BLaER1 (cell line): ENCODE measurements around the gene CDH23.
A peak's percentile ranks its signal among the peaks of the same experiment; 100 is the strongest.
"Not testable (repeated sequence)": the region's sequence is repeated elsewhere in the genome, so short reads cannot be mapped to it uniquely, and the experiment has no call there.

ENCODE experiments used
- H3K27ac ChIP-seq: shearing (Covaris generic); formaldehyde crosslinking; 2 replicates; pipeline ENCODE4 v1.8.1; 2022
- H3K27me3 ChIP-seq: shearing (Covaris generic); formaldehyde crosslinking; 2 replicates; pipeline ENCODE4 v1.8.1; 2022
- H3K36me3 ChIP-seq: shearing (Covaris generic); formaldehyde crosslinking; 2 replicates; pipeline ENCODE4 v1.8.1; 2022
- H3K4me1 ChIP-seq: shearing (Covaris generic); formaldehyde crosslinking; 2 replicates; pipeline ENCODE4 v1.8.1; 2022
- H3K4me2 ChIP-seq: shearing (Covaris generic); formaldehyde crosslinking; 2 replicates; pipeline ENCODE4 v1.8.1; 2022
- H3K4me3 ChIP-seq: shearing (Covaris generic); formaldehyde crosslinking; 2 replicates; pipeline ENCODE4 v1.8.1; 2022
- H3K9ac ChIP-seq: shearing (Covaris generic); formaldehyde crosslinking; 2 replicates; pipeline ENCODE4 v1.8.1; 2022
- H3K9me3 ChIP-seq: shearing (Covaris generic); formaldehyde crosslinking; 2 replicates; pipeline ENCODE4 v1.8.1; 2022
- H4K20me1 ChIP-seq: shearing (Covaris generic); formaldehyde crosslinking; 2 replicates; pipeline ENCODE4 v1.8.1; 2022
- Cebpa-rat ChIP-seq: shearing (Covaris generic); IDR thresholded peaks from 2 replicates; pipeline ENCODE4 v1.8.1; 2022

CDH23 gene

DNA sequence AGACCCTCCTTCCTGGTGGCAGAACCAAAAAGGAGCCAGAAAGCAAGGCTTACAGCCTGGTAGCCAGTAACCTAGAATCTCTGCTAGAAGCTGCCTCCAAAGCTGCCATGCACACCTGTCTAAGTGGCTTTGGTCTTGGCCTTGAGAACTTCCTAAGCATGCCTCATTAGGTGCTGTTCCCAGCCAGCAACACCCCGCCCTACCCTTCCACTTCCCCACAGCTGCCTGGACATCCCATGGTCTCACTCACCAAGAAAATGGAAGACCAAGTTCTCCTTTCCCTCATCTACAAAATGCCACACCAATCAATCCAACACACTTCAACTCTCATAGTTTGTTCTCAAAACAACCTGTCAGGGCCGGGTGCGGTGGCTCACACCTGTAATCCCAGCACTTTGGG is 450.1 kb downstream of the CDH23 start:
- peaks cover 62% of the 10 kb centered on the region for H3K4me1 ChIP-seq
- H3K27me3 ChIP-seq = no peaks in the 10 kb centered on the region
- TF ChIP-seq Cebpa-rat = no peak
- peaks cover 3% of the 10 kb centered on the region; the same call in 1 of the 2 replicates for H3K9me3 ChIP-seq
- no peak overlapping the region for H3K9ac ChIP-seq
- no peak overlapping the region for H3K4me2 ChIP-seq
- H3K27ac ChIP-seq = no peak overlapping the region
- peaks cover 90% of the 10 kb centered on the region for H4K20me1 ChIP-seq
- peaks cover 15% of the 10 kb centered on the region for H3K36me3 ChIP-seq
- no peak overlapping the region for H3K4me3 ChIP-seq

DNA sequence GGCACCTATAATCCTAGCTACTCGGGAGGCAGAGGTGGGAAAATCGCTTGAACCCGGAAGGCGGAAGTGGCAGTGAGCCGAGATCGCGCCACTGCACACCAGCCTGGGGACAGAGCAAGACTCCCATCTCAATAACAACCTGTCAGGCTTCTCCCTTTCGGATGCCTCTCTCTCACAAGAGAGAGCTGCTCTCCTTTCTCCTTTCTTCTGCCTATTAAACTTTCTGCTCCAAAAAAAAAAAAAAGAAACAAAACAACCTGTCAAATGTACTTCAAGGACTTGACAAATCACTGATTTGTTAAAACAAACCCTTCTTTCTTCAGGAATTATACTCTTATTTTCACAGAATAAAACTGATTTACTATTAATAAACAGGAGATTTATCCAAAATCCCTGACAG is 450.7 kb downstream of the CDH23 start:
- Histone ChIP-seq H3K9me3 (peaks cover 3% of the 10 kb centered on the region; the same call in 1 of the 2 replicates), H3K27me3 (no peaks in the 10 kb centered on the region), H3K4me3 (no peak overlapping the region), H3K36me3 (peaks cover 15% of the 10 kb centered on the region), H3K4me2 (no peak overlapping the region), H3K27ac (no peak overlapping the region), H4K20me1 (peaks cover 84% of the 10 kb centered on the region), H3K4me1 (peaks cover 62% of the 10 kb centered on the region), H3K9ac (no peak overlapping the region)
- TF ChIP-seq Cebpa-rat = no peak

DNA sequence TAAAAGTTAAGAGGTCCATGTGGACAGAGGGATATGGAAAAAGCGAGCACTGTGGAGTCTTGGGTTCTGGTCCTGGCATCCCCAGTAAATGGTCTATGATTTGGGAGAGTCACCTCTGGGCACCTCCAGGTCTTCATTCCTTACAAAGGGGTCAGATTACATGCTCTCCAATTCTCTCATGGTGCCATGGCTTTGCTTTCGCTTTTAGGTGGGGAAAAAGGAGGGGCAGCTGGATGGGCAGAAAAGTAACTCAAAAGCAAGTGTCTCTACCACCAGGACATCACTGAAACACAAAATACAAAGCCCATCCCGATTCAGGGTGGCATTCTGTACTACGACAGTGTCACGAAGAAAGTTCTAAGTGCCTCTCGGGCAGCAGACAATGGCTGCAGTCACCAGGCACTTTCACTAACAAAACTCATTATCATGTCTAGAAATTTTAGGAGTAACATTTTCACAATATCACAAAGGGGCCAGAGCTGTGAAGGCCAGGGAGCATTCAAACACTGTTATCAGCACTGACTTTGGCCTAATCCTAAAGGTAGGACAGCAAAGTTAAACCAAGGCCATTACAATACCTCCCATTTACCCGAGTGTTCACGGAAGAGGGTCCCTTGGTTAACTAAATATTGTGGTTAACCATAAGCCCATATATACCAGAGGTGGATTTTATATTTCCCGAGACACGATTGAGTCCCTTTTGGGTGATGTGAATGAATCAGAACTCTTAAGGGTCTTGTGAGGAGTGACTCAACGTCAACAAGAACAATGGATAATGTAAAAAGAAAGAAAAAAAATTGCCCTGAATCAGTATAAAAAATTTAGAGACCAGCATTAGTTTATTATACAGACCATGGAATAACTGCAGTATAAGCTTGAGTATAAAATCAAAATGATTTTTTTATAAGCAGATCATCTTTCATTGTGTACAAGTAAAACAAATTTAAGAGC is 451.9 kb downstream of the CDH23 start:
- Histone ChIP-seq H3K27ac (no peak overlapping the region), H3K27me3 (no peaks in the 10 kb centered on the region), H3K9me3 (peaks cover 3% of the 10 kb centered on the region; the same call in 1 of the 2 replicates), H3K4me1 (peaks cover 62% of the 10 kb centered on the region), H3K36me3 (peaks cover 15% of the 10 kb centered on the region), H3K4me2 (peak overlapping the region; percentile 91), H4K20me1 (peaks cover 72% of the 10 kb centered on the region), H3K9ac (no peak overlapping the region), H3K4me3 (no peak overlapping the region)
- TF ChIP-seq Cebpa-rat = no peak

DNA sequence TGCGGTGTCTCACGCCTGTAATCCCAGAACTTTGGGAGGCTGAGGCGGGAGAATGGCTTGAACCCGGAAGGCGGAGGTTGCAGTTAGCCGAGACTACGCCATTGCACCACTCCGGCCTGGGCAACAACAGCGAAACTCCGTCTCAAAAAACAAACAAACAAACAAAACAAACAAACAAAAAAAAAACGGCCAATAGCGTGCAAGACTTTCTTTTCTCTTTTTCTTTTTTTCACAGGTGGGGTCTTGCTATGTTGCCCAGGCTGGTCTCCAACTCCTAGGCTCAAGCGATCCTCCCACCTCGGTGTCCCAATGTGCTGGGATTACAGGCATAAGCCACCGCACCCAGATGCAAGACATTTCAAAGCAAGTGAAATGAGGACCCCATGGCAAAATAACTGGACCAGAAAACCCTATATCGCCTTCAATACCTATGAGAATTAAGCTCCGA is 452.8 kb downstream of the CDH23 start:
- H3K27ac ChIP-seq = no peak overlapping the region
- H3K9ac ChIP-seq = no peak overlapping the region
- H3K4me1 ChIP-seq = peaks cover 61% of the 10 kb centered on the region
- peaks cover 3% of the 10 kb centered on the region; the same call in 1 of the 2 replicates for H3K9me3 ChIP-seq
- peaks cover 63% of the 10 kb centered on the region for H4K20me1 ChIP-seq
- TF ChIP-seq Cebpa-rat = no peak
- no peak overlapping the region for H3K4me3 ChIP-seq
- no peaks in the 10 kb centered on the region for H3K27me3 ChIP-seq
- H3K4me2 ChIP-seq = peak overlapping the region; percentile 91
- H3K36me3 ChIP-seq = peaks cover 15% of the 10 kb centered on the region

DNA sequence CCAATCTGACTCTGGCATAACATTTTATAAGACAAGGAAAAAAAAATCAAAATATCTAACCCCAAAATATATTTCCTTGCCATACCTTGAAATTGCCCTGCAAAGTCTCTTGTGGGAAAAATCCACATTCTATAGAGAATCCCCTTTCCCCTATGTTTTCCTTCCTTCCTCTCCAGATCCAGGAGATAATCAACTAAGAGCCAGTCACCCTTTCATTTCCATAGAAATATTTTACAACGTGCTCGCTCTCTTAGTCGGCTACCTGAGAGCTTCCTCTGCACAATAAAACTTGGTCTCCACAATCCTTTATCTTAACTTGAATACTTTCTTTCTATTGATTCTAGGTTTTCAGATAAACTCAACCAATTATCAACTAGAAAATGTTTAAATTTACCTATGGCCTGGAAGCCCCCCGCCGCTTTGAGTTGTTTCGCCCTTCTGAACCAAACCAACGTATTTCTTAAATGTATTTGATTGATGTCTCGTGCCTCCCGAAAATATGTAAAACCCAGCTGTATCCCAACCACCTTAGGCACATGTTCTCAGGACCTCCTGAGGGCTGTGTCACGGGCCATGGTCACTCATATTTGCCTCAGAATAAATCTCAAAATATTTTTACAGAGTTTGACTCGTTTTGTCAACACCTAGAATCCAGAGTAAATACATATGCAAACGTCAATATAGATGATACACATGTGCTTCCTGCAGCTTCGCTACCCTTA is 453.5 kb downstream of the CDH23 start:
- Histone ChIP-seq H3K27me3 (no peaks in the 10 kb centered on the region), H4K20me1 (peaks cover 56% of the 10 kb centered on the region), H3K27ac (peak overlapping the region; percentile 87), H3K36me3 (peaks cover 13% of the 10 kb centered on the region), H3K4me3 (peak overlapping the region; percentile 88), H3K9me3 (no peaks in the 10 kb centered on the region), H3K9ac (peak overlapping the region; percentile 88), H3K4me1 (peaks cover 61% of the 10 kb centered on the region), H3K4me2 (peak overlapping the region; percentile 91)
- no peak for TF ChIP-seq Cebpa-rat

DNA sequence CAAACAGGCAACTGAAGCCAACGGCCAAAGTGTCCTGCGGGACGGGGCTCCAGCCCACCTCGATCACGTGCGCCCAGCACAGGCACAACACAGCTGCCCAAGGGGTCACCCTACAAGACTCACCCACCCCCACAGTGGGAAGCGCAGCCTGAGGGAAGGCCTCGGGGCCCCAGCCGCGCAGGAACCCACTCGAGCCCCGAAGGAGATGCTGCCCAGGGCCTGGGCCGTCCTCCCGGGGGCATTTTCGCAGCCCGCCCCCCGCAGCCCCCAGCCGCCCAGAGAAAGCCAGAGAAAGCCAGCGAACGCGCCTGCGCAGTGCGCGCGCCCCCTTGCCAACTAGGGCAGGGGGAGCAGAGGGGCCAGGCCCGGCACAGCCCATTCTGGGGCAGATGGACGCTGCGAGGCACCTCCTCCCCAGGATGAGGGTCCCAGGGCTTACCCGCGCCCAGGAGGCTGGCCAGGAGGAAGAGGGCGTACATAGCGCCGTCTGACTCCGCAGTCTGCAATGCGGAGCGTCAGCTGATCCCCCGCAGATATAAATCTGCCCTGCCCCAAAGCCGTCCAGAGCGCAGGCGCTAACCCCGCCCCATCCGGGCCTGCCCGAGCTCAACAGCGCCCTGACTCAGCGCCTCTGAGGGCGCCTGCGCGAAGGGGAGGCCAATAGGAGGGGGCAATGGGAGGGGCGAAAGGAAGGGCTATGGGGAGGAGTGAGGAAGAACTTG is 454.2 kb downstream of the CDH23 start, which contains the start of gene PSAP:
Gene PSAP, minus strand, starts transcription at position 509 of the 722 bp plus-strand sequence. Its CDS starts 30 bp downstream, at position 479.
- Histone ChIP-seq H3K27ac (peak within 1 kb of the TSS; percentile 87), H3K27me3 (no peaks in the 10 kb centered on the region), H3K4me1 (peaks cover 61% of the 10 kb centered on the region), H3K4me3 (peak within 1 kb of the TSS; percentile 88), H3K4me2 (peak within 1 kb of the TSS; percentile 91), H3K9ac (peak within 1 kb of the TSS; percentile 88), H3K9me3 (no peaks in the 10 kb centered on the region), H3K36me3 (peaks cover 7% of the 10 kb centered on the region; the same call in 1 of the 2 replicates), H4K20me1 (peaks cover 49% of the 10 kb centered on the region)
- TF ChIP-seq Cebpa-rat = no peak

DNA sequence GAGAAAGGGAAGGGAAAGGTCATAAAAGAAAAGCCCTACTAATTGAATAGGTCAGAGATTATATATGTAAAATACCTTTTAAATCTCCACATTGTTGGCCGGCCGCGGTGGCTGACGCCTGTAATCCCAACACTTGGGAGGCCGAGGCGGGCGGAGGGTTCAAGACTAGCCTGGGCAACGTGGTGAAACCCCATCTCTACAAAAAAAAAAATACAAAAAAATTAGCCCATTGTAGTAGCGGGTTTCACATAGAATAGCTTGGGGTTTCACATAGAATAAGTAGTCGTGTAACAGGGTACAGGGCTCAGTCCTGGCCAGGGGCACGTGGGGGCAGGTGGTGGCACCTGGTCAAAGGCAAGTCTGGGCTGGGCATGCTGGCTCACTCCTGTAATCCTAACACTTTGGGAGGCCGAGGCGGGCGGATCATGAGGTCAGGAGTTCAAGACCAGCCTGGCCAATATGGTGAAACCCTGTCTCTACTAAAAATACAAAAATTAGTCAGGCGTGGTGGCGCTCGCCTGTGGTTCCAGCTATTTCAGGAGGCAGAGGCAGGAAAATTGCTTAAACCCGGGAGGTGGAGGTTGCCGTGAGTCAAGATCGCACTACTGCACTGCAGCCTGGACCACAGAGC is 454.9 kb downstream of the CDH23 start:
- Histone ChIP-seq H3K4me3 (peak overlapping the region; percentile 88), H3K4me1 (peaks cover 61% of the 10 kb centered on the region), H3K27ac (peak overlapping the region; percentile 62), H4K20me1 (peaks cover 42% of the 10 kb centered on the region), H3K4me2 (peak overlapping the region; percentile 91)
- not testable (repeated sequence) for H3K9me3 ChIP-seq, H3K27me3 ChIP-seq, H3K9ac ChIP-seq, H3K36me3 ChIP-seq

DNA sequence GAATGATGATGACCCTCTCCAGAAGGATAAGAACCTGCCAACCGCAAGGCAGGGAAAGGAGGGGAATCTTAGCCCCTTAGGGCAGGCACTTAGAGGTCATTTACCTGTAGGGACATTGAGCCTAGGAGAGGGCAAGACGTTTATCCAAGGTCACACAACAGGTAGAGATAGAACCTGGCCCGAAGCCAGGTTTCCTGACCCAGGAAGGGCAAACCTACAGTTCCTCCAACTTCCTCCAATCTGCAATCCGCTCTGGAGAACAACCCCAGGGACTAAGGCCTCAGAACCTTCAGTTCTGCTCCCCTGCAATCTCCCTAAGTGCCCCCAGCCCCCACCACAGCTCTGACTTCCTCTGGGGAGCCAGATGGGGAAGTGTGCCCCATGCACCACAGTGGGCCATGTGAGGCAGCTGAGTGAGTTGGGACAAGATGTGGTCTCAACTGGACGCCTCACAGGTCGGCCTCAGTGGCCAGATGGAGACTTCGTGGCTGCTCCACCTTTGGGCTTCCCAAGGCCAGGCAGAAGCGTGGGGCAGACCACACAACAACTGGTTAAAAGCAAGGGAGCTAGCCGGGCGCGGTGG is 455.7 kb downstream of the CDH23 start:
- H3K9ac ChIP-seq = peak overlapping the region; percentile 27; the same call in 1 of the 2 replicates
- peaks cover 53% of the 10 kb centered on the region for H3K4me1 ChIP-seq
- H3K27me3 ChIP-seq = no peaks in the 10 kb centered on the region
- peaks cover 34% of the 10 kb centered on the region for H4K20me1 ChIP-seq
- H3K4me2 ChIP-seq = peak overlapping the region; percentile 91
- H3K36me3 ChIP-seq = peaks cover 7% of the 10 kb centered on the region; the same call in 1 of the 2 replicates
- TF ChIP-seq Cebpa-rat = no peak
- H3K4me3 ChIP-seq = no peak overlapping the region; the same call in 1 of the 2 replicates
- H3K9me3 ChIP-seq = no peaks in the 10 kb centered on the region
- H3K27ac ChIP-seq = peak overlapping the region; percentile 55
